ENCODE data around the gene RERE. TPM values are rescaled to one million over a fixed set of nuclear protein-coding genes. Genes with fewer than 3 reads are reported as not detected.
A peak's percentile ranks its signal among the peaks of the same experiment; 100 is the strongest.

RERE gene
- total RNA-seq, 1 experiment from 2014 or later, result 37.1 TPM

DNA sequence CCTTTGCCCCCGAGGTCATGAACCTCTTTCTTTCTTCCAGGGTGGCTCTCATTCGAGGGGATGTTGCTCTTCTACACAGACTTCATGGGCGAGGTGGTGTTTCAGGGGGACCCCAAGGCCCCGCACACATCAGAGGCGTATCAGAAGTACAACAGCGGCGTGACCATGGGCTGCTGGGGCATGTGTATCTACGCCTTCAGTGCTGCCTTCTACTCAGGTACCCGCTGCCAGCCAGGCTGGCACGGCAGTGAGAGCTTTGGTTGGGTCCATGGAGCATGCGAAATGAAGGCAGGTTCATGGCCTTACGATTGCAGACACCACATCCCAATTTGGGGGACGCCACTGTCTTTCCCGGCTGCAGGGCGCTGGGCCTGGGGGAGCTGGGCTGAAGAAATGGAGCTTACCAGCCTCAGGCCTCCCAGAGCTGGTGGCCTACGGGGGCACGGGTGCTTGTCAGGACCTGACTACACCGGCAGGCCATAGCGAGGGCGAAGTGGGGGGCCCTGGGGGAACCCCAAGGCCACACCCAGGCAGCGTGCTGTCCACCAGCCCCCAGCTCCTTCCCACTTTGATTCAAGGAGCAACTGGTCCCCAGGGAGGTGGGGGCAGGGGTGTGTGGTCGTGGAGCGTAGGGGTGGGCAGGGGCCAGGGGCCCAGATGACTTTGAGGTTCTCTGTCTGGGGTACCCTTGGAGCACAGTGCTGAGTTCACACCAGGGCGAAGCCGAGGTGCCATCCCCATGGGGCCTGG lies 479.5 kb downstream of the RERE start:
- no peak for DNase-seq (ENCODE audit: low spot score)

DNA sequence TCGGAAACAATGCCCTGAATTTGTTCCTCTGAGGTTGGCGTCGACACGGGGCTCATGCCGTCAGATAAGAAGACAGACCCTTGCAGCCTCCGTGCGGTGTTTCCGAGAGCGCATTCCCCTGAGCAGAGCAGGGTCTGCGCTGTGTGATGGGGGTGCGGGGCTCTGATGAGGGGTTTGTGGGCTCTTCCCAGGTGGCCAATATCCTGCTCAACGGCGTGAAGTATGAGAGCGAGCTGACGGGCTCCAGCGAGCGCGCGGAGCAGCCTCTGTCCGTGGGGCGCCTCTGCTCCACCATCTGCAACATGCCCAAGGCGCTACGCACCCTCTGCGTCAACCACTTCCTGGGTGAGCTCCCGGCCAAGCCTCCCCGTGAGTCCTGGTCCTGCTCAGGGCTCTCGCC lies 482.2 kb downstream of the RERE start:
- no peak for DNase-seq (ENCODE audit: low spot score)

DNA sequence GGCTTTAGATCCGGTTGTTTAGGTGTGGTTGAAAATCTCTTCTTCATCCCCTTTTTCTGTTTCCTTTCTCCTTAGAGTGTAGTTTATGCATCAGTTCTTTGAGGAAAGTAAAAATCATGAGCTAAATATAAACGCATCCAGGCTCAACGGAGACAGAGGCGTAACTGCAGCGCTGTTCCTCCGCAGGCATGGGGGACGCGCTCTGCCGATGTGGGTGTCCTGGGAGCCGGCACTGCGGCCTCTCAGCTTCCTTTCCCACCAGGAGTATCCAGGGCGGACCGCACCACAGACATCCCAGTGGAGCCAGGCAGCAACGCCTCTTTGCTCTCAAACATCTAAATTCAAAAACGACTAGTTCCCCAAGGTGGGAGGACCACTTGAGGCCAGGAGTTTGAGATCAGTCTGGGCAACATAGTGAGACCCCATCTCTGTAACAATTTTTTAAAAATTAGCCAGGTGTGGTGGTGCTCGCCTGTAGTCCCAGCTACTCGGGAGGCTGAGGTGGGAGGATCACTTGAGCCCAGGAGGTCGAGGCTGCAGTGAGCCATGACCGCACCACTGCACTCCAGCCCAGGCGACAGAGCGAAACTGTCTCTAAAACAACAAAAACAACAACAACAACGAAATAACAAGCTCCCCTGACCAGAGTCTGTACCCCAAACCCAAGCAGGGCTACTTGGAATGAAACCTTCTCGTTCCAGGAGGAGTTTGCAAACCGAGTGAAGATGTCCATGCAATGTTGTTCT lies 483.2 kb downstream of the RERE start:
- DNase-seq (ENCODE audit: low spot score), result no peak

DNA sequence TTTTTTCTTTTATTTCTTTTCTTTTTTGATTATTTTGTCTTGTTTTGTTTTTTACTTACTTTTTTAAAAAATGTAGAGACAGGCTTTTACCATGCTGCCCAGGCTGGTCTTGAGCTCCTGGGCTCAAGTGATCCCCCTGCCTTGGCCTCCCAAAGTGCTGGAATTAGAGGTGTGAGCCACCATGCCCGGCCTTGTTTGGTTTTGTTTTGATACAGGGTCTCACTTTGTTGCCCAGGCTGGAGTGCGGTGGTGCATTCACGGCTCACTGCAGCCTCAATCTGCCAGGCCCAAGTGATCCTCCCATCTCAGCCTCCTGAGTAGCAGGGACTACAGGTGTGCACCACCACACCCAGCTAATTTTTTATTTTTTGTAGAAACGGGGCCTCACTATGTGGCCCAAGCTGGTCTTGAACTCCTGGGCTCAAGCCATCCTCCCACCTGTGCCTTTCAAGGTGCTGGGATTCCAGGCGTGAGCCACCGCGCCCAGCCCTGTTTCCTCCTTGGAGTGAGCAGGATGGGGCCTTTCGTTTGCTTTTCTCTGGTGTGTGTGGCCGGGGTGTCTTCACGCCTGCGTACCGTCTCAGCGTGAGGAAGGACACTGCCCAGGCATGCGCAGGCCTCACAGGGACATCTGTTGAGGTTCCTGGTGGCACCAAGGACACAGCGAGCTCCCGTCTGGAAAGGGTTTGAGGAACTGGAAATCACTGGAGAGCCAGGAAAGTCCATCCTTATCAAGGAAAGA lies 484.0 kb downstream of the RERE start:
- DNase-seq (ENCODE audit: low spot score), result no peak

DNA sequence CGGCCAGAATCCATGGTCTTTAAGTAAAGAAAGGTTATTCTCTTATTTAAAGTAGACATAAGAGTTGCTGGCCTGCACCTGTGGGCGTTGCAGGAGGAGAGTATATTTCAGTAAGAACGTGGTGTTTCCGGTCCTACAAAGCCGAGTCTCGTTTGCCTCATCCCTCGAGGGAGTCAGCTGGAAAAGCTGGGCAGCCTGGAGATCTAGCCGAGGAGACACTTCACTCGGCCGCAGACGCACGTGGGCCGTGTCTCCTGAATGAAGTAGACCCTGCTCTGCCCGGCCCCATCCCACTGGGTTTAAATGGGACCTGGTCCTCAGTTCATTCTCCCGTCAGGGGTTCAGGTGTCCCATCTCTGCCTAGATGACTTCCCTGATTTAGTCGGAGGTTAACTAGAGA lies 484.6 kb downstream of the RERE start:
- no peak for DNase-seq (ENCODE audit: low spot score)

DNA sequence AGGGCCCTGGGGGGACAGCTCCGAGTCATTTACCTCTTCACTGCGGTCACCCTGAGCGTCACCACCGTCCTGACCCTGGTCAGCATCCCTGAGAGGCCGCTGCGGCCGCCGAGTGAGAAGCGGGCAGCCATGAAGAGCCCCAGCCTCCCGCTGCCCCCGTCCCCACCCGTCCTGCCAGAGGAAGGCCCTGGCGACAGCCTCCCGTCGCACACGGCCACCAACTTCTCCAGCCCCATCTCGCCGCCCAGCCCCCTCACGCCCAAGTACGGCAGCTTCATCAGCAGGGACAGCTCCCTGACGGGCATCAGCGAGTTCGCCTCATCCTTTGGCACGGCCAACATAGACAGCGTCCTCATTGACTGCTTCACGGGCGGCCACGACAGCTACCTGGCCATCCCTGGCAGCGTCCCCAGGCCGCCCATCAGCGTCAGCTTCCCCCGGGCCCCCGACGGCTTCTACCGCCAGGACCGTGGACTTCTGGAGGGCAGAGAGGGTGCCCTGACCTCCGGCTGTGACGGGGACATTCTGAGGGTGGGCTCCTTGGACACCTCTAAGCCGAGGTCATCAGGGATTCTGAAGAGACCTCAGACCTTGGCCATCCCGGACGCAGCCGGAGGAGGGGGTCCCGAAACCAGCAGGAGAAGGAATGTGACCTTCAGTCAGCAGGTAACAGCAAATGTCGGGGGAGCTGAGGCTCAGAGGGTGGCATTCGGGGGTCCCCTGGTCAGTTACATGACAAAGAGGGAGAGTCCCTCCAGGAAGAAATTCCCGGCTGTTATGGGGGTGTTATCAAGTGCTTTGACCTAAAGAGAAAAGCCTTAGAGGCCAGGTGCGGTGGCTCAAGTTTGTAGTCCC lies 486.9 kb downstream of the RERE start:
- DNase-seq (ENCODE audit: low spot score), result no peak

DNA sequence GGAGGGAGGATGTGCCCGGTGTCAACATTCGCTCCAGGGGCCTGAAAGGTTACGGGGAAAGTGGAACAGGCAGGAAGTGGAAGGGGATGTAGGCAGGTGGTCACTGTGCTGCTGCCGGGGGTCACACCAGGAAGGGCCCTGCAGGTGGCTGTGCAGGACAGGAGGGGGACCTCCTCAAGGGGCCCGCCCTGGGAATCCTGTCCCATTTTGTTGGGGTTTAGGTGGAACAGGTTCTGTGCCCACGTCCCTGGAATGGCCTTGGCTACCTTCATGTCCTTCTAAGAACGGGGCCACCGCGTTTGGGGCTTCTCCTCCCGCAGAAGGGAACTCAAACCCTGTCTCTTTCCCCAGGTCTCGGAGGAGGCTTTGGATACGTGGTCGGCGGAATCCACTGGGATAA lies 487.6 kb downstream of the RERE start:
- DNase-seq (ENCODE audit: low spot score), result no peak

DNA sequence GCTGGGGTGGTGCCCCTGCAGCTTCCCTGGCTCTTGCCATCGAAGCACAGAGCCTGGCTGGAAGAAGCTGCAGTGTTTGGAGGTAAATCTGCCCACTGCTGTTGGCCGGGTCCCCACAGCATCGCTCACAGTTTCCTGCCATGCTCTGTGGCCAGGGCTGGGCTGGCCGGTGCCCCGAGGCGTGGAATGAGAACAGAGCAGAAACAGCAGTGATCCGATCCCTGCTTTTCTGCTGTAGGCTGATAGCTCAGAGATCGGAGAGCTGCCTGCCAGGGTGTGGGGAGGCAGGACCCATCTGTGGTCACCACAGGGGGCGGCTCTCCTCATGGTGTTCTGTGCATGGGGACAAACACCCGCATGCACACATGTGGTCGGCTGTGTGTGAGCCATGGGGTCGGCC lies 488.0 kb downstream of the RERE start:
- DNase-seq (ENCODE audit: low spot score), result no peak

DNA sequence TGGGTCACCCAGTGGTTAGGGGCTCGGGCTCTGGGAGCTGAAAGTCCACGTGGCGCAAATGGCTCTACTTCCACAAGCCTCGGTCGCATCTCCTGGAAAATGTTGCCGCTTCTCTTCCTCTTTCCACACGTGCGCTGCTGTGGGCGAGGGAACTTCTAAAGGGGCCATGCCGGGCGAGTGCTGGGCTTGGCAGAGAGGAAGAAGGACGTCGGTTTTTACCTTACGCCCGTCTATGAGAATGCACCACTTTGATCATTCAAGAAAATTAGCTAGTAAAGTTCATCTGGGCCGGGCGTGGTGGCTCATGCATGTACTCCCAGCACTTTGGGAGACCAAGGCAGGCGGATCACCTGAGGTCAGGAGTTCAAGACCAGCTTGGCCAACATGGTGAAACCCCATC lies 489.2 kb downstream of the RERE start:
- DNase-seq (ENCODE audit: low spot score), result no peak

DNA sequence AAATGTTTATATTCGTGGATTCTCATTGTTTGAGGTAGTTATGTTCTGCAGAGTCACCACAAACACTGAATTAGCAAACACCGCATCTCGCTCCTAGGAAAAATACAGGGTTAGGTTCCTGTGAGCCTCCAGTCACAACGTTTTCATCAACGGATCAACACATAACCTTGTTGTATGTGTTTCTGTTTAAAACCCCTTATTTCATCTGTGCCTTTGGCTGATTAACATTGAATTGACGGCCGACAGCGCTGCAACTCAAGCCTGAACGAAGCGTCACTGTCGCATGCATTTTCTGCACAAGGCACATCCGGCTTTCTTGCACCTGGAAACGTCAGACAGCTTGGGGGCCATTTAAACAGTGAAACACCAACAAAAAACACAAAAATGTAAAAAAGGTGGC lies 491.2 kb downstream of the RERE start:
- DNase-seq (ENCODE audit: low spot score), result no peak

DNA sequence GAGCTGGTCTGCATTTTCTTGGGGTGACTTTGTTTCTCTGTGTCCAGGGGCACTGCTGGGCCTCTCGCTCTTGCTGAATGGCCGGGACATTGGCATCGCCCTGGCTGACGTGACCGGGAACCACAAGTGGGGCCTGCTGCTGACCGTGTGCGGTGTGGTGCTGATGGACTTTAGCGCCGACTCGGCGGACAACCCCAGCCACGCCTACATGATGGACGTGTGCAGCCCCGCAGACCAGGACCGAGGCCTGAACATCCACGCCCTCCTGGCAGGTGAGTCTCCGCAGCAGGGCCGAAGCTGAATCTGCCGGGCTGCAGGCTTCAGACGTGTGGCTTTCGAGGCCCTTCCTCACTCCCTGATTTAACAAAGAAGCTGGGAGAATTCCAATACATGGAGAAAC lies 491.7 kb downstream of the RERE start:
- no peak for DNase-seq (ENCODE audit: low spot score)

DNA sequence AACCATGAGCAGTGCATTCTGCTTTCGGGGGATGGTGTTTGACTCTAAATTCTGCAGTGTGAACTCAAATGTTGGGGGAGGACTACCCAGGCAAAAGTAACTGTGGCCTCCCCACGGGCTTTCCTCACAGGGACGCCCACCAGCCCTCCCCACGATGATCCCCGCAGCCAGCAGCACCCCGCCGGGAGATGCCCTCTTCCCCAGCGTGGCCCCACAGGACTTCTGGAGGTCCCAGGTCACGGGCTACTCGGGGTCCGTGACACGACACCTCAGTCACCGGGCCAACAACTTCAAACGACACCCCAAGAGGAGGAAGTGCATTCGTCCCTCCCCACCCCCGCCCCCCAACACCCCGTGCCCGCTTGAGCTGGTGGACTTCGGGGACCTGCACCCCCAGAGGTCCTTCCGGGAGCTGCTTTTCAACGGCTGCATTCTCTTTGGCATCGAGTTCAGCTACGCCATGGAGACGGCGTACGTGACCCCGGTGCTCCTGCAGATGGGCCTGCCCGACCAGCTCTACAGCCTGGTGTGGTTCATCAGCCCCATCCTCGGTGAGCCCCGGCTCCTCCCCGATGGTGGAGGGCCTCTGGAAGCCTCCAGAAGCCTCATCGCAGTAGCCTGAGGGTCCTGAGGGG lies 493.1 kb downstream of the RERE start:
- DNase-seq (ENCODE audit: low spot score), result no peak

DNA sequence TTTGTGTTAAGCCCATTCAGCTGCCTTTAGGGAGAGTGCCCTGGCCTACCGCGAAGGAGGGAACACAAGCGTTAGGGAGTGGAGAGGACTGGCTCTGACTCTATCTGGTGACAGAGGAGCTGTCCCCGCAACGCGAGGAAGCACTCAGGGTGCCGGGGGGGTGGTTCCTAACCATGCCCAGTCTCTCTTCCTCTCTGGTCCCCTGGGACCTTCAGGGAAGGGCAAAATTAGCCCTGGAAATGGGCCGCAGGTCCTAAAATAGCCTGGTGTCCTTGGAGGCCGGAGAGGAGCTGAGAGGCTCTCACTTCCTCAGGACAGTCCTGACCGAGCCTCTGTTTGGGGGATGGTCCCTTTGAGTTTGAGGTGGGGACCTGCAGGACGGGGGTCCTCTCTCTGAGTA lies 493.7 kb downstream of the RERE start:
- no peak for DNase-seq (ENCODE audit: low spot score)

DNA sequence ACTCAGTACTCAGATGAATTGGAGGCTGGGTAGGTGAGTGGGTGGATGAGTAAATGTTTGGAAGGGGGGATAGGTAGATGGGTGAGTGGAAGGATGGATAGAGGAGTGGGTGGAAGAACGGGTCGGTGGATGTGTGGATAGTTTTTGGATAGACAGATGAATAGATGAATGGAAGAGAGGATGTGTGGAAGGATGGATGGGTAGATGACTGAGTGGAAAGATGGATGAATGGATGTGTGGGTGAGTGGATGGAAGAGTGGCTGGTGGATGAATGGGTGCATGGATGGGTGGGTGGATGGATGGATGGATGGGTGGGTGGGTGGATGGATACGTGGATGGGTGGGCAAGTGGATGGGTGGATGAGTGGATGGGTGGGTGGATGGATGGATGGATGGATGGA lies 495.8 kb downstream of the RERE start:
- no peak for DNase-seq (ENCODE audit: low spot score)

DNA sequence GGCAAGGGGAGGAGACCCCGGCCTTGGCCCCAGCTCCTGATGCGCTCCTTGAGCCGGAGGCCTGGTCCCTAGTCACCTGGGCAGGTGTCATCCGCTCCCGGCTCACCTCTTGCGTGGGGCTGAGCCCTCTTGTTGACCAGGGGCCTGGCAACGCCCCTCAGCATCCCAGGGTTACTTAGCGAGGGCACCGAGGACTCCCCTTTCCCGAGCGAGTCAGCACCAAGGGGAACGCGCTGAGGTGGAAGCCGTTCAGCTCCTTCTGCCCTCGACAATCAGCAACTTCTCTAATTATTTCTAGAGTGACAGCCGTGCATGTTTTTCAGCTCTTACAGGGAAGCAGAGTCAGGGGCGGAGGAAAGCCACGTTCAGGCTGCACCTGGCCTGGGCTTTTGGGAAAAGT lies 499.0 kb downstream of the RERE start:
- no peak for DNase-seq (ENCODE audit: low spot score)

DNA sequence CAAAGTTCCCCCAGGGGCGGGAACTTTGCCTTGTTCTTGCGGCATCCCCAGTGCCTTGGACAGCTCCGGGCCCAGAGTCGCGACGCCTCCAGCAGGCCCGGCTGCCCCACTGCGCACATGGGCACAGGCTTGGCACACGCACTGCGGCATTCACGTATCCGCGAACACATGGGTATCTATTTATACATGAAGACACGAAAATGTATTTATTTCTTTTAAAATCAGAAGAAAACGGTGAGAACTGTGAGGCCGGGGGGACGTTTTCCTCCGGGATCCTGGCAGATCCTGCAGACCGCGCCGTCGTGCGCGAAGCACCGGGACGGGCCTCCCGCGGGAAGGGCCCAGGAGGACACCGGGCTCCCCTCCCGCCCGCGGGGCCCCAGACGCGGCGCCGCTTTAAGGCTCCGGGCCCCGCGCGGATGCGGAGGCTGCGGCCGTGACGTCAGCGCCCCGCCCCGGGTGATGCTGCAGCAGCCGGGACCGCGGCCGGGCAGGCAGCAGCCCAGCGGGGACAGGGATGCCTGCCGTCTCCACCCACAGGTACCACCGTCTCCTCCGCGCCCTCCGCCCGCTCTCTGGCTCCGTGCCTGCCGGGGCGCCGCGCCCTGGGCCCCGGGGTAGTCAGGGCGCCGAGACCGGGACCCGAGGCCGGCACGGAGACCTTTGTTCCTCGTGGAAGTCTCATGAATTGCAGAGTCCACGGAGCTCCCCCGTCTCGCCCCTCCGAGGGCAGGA lies 499.6 kb downstream of the RERE start, which contains the start of gene SLC45A1:
TSS of gene SLC45A1 (plus strand) at position 468 of the 735 bp plus-strand sequence. CDS start 6,216 bp downstream, outside the sequence.
- peak; percentile 32 for DNase-seq (ENCODE audit: low spot score)

DNA sequence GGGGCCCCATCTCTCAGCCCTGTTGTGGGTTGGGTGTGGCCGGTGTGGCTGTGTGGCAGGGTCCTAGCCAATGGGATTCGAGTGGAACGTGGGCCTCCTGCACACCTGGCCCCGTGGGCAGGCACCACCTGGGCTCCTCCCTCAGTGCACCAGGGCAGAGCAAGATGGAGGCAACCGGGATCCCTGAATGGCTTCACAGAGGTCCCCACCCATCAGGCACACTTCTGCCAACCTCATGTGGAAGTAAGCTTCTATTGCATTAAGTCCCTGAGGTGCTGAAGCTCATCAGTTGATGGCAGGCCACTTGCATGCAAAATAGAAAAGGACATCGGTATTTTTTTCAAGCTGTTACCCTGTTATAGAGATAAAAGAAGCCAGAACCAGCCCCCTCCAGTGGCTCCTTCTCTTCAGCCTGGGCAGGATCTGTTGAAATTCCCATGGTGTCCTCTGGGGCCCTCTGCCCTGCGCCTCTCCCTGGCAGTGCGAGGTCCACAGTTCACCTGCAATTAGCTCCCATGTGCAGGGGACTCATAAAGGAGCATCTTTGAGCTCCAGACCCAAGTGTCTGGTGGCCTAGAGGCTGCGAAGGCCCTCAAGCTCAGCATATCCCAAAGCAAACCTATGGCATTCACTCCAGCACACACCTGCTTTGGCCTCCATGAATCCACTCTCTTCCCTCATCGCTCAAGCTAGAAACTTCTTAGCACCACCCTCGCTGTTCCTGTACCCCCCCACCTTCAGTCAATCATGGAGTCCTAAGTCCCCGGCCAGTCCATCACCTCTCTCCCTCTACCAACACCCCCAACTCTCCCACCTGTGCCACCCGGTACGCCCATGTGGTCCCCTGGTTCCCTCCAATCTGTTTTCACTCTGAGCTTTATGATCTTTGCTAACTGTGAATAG lies 501.6 kb downstream of the RERE start:
- DNase-seq (ENCODE audit: low spot score), result peak; percentile 22

DNA sequence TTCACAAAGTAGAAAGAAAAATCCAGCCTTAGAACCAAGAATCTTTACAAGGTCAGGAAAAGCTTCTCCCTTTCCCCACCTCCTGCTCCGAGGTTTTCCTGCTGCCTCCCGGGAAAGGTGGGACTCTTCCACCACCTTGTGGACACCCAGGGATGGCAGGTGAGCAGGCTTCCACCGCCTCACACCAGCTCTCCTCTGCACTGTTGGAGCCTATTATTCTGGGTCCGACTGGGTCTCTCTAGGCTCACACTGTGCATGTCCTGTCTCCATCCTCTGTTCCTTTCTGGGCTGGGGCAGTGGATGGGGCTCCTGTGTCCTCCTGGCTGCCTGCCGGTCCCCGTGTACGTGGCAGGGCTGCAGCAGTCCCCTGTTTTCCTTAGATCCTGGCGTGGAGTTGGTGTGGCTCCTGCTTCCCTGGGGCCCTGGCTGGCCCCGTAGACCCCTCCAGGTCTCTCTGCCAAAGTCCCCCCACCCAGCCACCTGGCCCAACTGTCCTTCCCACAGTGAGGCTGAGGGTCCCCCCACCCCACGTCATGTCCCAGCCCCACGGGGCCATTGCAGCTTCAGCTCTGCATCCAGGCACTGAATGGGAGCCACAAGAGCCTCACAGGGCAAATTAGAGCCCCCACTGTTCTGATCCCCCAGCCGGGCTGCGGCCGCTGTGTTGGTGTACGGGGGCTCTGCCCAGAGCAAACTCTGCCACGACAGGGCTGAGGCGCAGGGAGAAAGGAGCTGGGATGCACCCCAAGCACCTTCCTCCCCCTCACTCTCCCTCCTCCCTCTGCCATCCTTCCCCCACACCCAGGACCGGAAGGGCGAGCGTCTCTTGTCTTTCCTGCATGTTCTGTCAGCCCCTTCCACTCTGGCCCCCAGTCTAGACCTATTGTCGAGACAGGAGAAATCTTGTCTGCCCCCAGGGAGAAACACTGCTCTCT lies 502.8 kb downstream of the RERE start:
- peak; percentile 86 for DNase-seq (ENCODE audit: low spot score)

Measured in HT-29 (cell line).